GM13977 (cell line): ENCODE data around the gene ERICH4.

Experiments
- DNase-seq: peaks from one replicate; pipeline ENCODE4 v3.0.0; 2012; ENCODE audit warnings: low spot score
- in situ Hi-C: fragments of 300-500 bp; cut with MboI; formaldehyde crosslinking; loops from one replicate; pipeline ENCODE4 v1.12.0; 2022; ENCODE audit warnings: low sequenced_read_pairs, low pct_unique_long_range_greater_than_20kb, mixed read lengths, inconsistent platforms; ENCODE audit not compliant: unreplicated experiment
- TF ChIP-seq, protein P1 (sequence below): IDR thresholded peaks from 2 replicates; pipeline ENCODE4 v1.5.1; 2012; ENCODE audit warnings: mild to moderate bottlenecking, control low read depth; ENCODE audit not compliant: insufficient read depth; ENCODE audit errors: extremely low read depth, missing control alignments

ERICH4 gene

DNA sequence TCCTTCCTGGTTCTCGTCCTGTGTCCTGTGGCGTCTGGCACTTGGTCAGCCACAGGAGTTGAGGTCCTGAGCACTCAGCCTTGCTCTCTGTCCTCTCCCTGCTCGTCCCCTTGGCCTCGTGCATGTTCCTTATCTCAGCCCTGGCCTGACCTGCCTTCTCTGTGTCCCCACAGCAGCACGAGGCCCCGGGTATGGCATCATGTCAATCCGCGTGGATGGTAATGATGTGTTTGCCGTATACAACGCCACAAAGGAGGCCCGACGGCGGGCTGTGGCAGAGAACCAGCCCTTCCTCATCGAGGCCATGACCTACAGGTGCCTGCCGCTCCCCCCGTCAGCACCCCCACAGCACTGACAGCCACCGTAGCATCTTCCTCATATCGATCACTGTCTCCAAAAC is 20.5 kb upstream of the ERICH4 start:
- no peak for DNase-seq
- in situ Hi-C loops, result no loop called here
- TF ChIP-seq, protein P1, sequence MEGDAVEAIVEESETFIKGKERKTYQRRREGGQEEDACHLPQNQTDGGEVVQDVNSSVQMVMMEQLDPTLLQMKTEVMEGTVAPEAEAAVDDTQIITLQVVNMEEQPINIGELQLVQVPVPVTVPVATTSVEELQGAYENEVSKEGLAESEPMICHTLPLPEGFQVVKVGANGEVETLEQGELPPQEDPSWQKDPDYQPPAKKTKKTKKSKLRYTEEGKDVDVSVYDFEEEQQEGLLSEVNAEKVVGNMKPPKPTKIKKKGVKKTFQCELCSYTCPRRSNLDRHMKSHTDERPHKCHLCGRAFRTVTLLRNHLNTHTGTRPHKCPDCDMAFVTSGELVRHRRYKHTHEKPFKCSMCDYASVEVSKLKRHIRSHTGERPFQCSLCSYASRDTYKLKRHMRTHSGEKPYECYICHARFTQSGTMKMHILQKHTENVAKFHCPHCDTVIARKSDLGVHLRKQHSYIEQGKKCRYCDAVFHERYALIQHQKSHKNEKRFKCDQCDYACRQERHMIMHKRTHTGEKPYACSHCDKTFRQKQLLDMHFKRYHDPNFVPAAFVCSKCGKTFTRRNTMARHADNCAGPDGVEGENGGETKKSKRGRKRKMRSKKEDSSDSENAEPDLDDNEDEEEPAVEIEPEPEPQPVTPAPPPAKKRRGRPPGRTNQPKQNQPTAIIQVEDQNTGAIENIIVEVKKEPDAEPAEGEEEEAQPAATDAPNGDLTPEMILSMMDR, result no peak

DNA sequence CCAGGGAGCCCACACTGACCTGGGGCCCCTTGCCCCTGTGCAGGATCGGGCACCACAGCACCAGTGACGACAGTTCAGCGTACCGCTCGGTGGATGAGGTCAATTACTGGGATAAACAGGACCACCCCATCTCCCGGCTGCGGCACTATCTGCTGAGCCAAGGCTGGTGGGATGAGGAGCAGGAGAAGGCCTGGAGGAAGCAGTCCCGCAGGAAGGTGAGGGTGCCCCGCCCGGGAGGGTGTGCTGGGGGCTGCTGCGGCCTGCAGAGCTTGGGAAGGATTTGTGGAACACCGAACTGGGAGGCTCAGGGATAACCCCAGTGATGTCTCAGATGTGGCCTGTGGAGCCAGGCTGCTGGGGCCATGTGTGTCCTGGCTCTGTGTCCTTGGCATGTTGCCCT is 20.0 kb upstream of the ERICH4 start:
- DNase-seq, result no peak
- in situ Hi-C loops, result no loop called here
- TF ChIP-seq, protein P1, result no peak

DNA sequence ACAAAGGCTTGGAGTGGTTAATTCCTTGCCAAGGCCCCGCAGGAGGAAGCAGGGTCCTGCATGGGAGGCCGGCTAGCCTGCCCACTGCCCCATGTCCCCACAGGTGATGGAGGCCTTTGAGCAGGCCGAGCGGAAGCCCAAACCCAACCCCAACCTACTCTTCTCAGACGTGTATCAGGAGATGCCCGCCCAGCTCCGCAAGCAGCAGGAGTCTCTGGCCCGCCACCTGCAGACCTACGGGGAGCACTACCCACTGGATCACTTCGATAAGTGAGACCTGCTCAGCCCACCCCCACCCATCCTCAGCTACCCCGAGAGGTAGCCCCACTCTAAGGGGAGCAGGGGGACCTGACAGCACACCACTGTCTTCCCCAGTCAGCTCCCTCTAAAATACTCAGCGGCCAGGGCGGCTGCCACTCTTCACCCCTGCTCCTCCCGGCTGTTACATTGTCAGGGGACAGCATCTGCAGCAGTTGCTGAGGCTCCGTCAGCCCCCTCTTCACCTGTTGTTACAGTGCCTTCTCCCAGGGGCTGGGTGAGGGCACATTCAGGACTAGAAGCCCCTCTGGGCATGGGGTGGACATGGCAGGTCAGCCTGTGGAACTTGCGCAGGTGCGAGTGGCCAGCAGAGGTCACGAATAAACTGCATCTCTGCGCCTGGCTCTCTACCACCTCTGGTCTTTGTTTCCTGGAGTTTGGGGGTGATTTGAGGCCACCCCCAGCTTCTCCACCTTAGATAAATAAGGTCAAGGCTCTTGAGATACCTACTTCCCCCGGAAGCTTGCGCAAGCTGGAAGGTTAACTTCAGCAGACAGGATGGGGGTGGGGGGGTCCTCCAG is 18.4 kb upstream of the ERICH4 start:
- in situ Hi-C loops, result no loop called here
- DNase-seq, result no peak
- TF ChIP-seq, protein P1, result no peak

DNA sequence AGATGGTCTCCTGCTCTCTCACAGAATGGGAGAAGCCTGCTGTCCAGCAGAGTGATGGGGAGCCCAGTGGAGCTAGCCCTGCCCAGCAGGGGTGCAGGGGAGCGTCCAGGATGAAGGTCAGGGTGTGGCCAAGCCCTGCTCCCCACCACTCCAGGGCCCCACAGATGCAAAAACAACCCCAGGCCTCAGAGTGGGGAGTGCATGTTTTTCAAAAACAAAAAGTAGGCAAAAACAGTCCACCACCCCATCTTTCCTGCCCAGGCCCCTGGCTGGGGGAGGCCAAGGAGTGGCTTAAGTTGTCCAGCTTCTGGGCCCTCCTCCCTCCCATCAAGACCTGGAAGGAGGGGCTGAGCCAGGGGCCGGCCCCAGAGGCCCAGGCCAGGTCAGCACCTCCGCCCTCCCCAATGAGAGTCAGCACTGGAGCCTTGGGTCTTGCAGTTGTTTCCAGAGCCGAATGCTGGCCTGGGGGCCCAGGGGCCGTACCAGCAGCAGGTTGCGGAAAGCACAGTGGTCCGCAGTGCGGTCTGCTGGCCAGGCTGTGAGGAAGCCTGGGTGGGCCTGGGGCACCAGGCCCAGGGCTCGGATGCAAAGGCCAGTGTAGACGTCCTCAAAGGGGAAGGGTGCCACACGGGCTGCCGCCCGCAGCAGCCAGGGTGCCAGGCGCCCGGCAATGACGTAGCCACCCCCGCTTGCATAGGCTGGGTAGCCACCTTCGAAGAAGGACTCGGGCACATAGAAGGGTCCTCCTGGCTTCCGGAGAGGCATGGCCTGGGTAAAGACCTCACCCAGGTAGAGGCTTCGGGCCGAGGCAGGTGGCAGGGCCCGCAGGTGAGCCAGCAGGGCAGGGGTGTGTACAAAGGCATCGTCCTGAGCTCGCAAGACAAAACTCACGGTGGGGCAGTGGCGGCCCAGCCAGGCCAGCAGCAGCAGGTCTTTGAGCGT is 17.5 kb upstream of the ERICH4 start:
- TF ChIP-seq, protein P1, result no peak
- in situ Hi-C loops, result no loop called here

DNA sequence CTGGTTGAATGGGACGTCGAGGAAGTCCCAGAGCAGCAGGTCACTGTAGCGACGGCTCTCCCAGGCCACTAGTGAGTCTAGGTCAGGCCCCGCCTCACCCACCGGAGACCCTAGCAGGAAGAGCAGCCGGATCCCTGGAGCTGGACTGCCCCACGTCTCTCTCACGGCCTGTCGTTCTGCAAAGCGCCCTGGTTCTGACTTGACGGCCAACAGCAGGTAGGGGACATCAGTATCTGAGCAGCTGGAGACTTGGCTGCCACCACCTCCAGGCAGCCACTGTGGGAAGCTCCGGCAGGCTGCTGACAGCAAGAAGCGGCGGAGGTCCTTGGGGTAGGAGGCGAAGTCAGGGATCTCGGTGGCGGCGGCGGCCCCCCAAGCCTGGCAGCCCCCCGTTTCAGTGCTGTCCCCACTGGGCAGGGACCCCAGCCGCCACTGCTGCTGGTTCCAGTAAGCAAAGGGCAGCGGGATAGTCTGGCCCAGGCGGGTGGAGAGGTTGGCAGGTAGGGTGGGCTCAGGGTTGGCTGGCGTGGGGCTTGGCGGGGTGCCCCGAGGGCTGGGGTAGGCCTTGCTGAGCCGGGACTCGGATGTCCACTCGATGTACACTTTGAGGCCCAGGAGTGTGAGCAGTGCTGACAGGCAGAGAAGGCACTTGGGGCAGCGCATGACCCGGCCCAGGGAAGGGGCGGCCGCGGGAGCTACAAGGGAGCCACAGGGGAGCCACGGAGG is 16.7 kb upstream of the ERICH4 start:
- TF ChIP-seq, protein P1, result no peak
- in situ Hi-C loops, result no loop called here
- DNase-seq, result no peak

More for the DNA sequence above, 17.5 kb upstream of the ERICH4 start:
- DNase-seq, result no peak
